Naive thymus-derived CD4-positive, alpha-beta T cell (primary cell): ENCODE results near the gene OR10A6. TPM values are rescaled to one million over a fixed set of nuclear protein-coding genes. Genes with fewer than 3 reads are reported as not detected.
A peak's percentile ranks its signal among the peaks of the same experiment; 100 is the strongest.

Source experiments
- ATAC-seq: fragments of 150-1000 bp; cut with Tn5 transposase; 2 replicates; pipeline ENCODE4 v1.10.0; 2021; ENCODE audit warnings: mild to moderate bottlenecking, moderate library complexity
- CTCF ChIA-PET: fragments of 350-600 bp; sonication (Branson Sonifier 250); formaldehyde crosslinking; loops from one replicate; lab custom pipeline; 2021; ENCODE audit warnings: antibody characterized with exemption; lab: Charles Lee
- POLR2A ChIA-PET: fragments of 350-600 bp; sonication (Branson Sonifier 250); formaldehyde crosslinking; loops from one replicate; lab custom pipeline; 2021; ENCODE audit warnings: antibody characterized with exemption, inconsistent platforms; lab: Charles Lee
- DNase-seq, 9 donors: peaks; one replicate each; pipeline versions ENCODE4 v3.0.0 to v3.0.0-alpha.2; 2020 to 2022; ENCODE audit warnings: mixed read lengths in 1 of 9
- H3K27ac ChIP-seq: one replicate; pipeline ENCODE4 v1.7.0; 2013; ENCODE audit warnings: mild to moderate bottlenecking, low read depth, low read length, moderate library complexity
- H3K27me3 ChIP-seq, 2 donors: one replicate each; pipeline ENCODE4 v1.7.0; 2013; ENCODE audit warnings: low read length in 2 of 2, mild to moderate bottlenecking in 2 of 2, moderate library complexity in 2 of 2; ENCODE audit not compliant: control insufficient read depth in 2 of 2, insufficient read depth in 2 of 2
- H3K36me3 ChIP-seq, 3 experiments: 1 replicate in 2 of 3; 2 replicates in 1 of 3; pipeline ENCODE4 v1.7.0; 2013; ENCODE audit warnings: low read length in 3 of 3, mild to moderate bottlenecking in 3 of 3, moderate library complexity in 1 of 3; ENCODE audit not compliant: insufficient read depth in 3 of 3, control insufficient read depth in 2 of 3
- H3K4me1 ChIP-seq, 2 donors: one replicate each; pipeline ENCODE4 v1.7.0; 2013; ENCODE audit warnings: low read length in 2 of 2, mild to moderate bottlenecking in 2 of 2, moderate library complexity in 1 of 2; ENCODE audit not compliant: control insufficient read depth in 2 of 2, insufficient read depth in 2 of 2
- H3K4me3 ChIP-seq: 2 replicates; pipeline ENCODE4 v1.7.0; 2013; ENCODE audit warnings: mild to moderate bottlenecking, low read length
- H3K9me3 ChIP-seq, 3 experiments: 1 replicate in 2 of 3; 2 replicates in 1 of 3; pipeline ENCODE4 v1.7.0; 2013; ENCODE audit warnings: low read length in 3 of 3; ENCODE audit not compliant: control insufficient read depth in 2 of 3
- H3K27ac Mint-ChIP-seq, 9 donors: one replicate each; pipeline ENCODE4 v1.8.0; 2020 to 2022; ENCODE audit warnings: mixed read lengths in 9 of 9, mild to moderate bottlenecking in 8 of 9, moderate library complexity in 5 of 9, inconsistent platforms in 2 of 9
- H3K27me3 Mint-ChIP-seq, 5 donors: one replicate each; pipeline ENCODE4 v1.8.0; 2021 to 2022; ENCODE audit warnings: mixed read lengths in 5 of 5, mild to moderate bottlenecking in 1 of 5
- H3K36me3 Mint-ChIP-seq, 5 donors: one replicate each; pipeline ENCODE4 v1.8.0; 2020 to 2022; ENCODE audit warnings: mixed read lengths in 5 of 5, mild to moderate bottlenecking in 3 of 5, inconsistent platforms in 1 of 5
- H3K4me1 Mint-ChIP-seq, 7 donors: one replicate each; pipeline ENCODE4 v1.8.0; 2020 to 2022; ENCODE audit warnings: mixed read lengths in 7 of 7, mild to moderate bottlenecking in 3 of 7, inconsistent platforms in 1 of 7
- H3K4me3 Mint-ChIP-seq, 10 donors: one replicate each; pipeline ENCODE4 v1.8.0; 2020 to 2022; ENCODE audit warnings: mild to moderate bottlenecking in 10 of 10, mixed read lengths in 10 of 10, moderate library complexity in 6 of 10, inconsistent platforms in 2 of 10
- H3K9me3 Mint-ChIP-seq, 11 donors: one replicate each; pipeline ENCODE4 v1.8.0; 2020 to 2022; ENCODE audit warnings: mixed read lengths in 11 of 11, mild to moderate bottlenecking in 4 of 11, inconsistent platforms in 1 of 11, moderate library complexity in 1 of 11
- intact Hi-C, 2 donors: fragments of 100-400 bp; cut with micrococcal nuclease; formaldehyde crosslinking; loops; one replicate each; pipeline ENCODE4 v1.15.1; 2023
- polyA plus RNA-seq, 2 donors: library from polyadenylated mRNA; unstranded; fragments of 300-500 nt; fragmentation: Illumina TruSeq; gene quantifications; one replicate each; pipeline ENCODE4 v1.2.3, GENCODE V29; 2021
- total RNA-seq, 6 experiments: library from RNA in 5 of 6; stranded (reverse) in 5 of 6; gene quantifications; 1 replicate in 5 of 6; 2 replicates in 1 of 6; pipeline ENCODE4 v1.2.3 and lab custom pipeline; 2021 to 2026

OR10A6 gene, protein sequence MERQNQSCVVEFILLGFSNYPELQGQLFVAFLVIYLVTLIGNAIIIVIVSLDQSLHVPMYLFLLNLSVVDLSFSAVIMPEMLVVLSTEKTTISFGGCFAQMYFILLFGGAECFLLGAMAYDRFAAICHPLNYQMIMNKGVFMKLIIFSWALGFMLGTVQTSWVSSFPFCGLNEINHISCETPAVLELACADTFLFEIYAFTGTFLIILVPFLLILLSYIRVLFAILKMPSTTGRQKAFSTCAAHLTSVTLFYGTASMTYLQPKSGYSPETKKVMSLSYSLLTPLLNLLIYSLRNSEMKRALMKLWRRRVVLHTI
- total RNA-seq, result not detected
- not detected for polyA plus RNA-seq
- not detected for total RNA-seq (lab: John Stamatoyannopoulos, UW)

DNA sequence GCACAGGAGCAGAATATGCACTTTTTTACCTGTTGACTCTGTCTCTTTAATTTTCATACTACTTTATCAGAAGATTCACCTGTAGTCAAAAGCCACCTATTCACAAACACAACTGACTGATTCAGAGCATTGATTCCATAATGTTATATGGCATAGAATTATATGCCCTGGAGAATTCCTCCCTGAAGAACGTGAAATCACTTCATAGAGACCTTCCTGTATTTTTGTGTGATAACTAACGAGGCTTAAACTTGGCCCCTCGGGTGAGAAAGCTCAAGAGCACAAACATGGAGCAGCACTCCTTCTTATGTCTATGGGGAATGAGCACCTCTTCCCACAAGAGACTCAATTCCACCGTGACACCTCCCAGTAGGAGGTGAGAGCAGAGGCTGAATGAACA is at the start of gene OR10A6:
TSS of gene OR10A6 (minus strand) at position 101 of the 400 bp plus-strand sequence. CDS start 2,606 bp downstream, outside the sequence.
- Histone ChIP-seq H3K36me3 (no peaks in the 10 kb centered on the region), H3K4me1 (no peaks in the 10 kb centered on the region), H3K27ac (no peak within 1 kb of the TSS), H3K4me3 (no peak within 1 kb of the TSS), H3K9me3 (no peaks in the 10 kb centered on the region), H3K27me3 (peaks cover 0 to 4% of the 10 kb centered on the region in 2 donors)
- ChIA-PET POLR2A (no interaction called here), CTCF (no interaction called here)
- Mint-ChIP-seq H3K36me3 (peaks cover 0 to 3% (median 0%) of the 10 kb centered on the region in 5 donors), H3K9me3 (peaks cover 0 to 10% (median 0%) of the 10 kb centered on the region in 11 donors), H3K27ac (no peak within 1 kb of the TSS), H3K4me3 (no peak within 1 kb of the TSS), H3K27me3 (peaks cover 14 to 63% (median 45%) of the 10 kb centered on the region in 5 donors), H3K4me1 (no peaks in the 10 kb centered on the region)
- ATAC-seq (no peak), DNase-seq (no peak)
- intact Hi-C loops, result no loop called here

DNA sequence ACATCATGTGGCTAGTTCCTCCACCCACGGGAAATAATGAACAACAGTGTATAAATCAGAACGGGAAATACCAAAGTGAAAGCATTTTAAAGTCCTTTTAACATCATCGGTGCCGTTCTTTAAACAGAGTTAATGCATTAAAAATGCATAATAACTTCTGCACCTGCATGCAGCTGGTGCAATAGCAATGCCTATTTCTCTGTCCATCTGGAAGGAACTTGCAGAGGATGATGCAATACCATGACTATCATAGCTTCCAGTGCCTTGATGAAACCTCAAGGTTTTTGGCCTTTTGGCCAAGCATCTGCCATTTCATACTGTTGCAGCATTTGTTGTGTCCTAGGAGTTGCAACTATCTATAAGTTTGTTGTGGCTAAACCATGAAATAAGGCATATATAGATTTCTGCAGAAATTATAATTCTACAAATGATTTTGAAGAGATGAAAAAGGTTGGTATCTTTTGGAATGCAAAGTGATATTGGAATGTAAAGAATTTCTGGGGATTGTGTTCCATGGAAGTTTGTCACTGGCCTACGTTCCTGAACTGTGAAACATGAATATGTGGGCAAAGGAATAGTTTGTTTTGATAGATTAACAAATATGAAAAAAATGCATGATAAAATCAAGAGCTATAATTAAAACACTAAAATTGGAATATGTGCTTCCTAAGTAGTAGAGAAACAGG is 46.3 kb upstream of the OR10A6 start:
- no peaks in the 10 kb centered on the region for H3K4me1 Mint-ChIP-seq
- intact Hi-C loops, result no loop called here
- Histone ChIP-seq H3K4me3 (no peak overlapping the region), H3K9me3 (no peaks in the 10 kb centered on the region), H3K36me3 (no peaks in the 10 kb centered on the region), H3K27me3 (no peaks in the 10 kb centered on the region), H3K4me1 (no peaks in the 10 kb centered on the region), H3K27ac (no peak overlapping the region)
- DNase-seq (no peak), ATAC-seq (no peak)
- no peak overlapping the region for H3K27ac Mint-ChIP-seq
- H3K9me3 Mint-ChIP-seq, result no peaks in the 10 kb centered on the region
- H3K27me3 Mint-ChIP-seq, result peaks cover 0 to 4% (median 3%) of the 10 kb centered on the region in 5 donors
- H3K4me3 Mint-ChIP-seq, result no peak overlapping the region
- ChIA-PET CTCF (no interaction called here), POLR2A (interaction anchor here (0.7 to 1.5 kb wide), 2 partner anchors 9 to 232 kb away, joined by 4 to 6 read pairs; partner anchors contain the start of gene EIF3F)
- no peaks in the 10 kb centered on the region for H3K36me3 Mint-ChIP-seq

DNA sequence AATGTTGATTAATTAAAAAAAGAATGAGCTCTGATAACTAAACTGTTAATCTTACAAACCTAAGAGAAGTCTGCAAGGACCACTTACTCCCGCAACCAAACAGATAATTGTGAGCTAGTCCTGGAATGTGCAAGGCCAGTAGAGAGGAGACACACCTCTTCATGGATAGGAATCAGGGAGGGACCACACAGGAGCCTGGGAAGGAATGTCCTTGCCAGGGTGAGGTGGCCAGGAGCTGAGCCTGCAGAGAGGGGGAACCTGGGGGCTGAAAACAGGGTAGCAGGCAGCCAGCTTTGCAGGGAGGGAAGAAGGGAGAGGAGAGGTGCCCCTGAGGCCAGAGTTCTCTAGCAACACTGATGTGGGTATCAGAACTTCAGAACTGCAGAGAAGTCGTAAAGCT is 43.6 kb upstream of the OR10A6 start:
- no peak for ATAC-seq
- H3K4me3 ChIP-seq, result no peak overlapping the region
- H3K27me3 Mint-ChIP-seq, result peaks cover 0 to 11% (median 4%) of the 10 kb centered on the region in 5 donors
- POLR2A ChIA-PET, result no interaction called here
- no peaks in the 10 kb centered on the region for H3K27me3 ChIP-seq
- H3K27ac ChIP-seq, result no peak overlapping the region
- intact Hi-C loops, result no loop called here
- no peaks in the 10 kb centered on the region for H3K4me1 Mint-ChIP-seq
- H3K9me3 Mint-ChIP-seq, result no peaks in the 10 kb centered on the region
- no peak overlapping the region for H3K4me3 Mint-ChIP-seq
- no peaks in the 10 kb centered on the region for H3K4me1 ChIP-seq
- CTCF ChIA-PET, result no interaction called here
- H3K36me3 ChIP-seq, result no peaks in the 10 kb centered on the region
- DNase-seq, result no peak
- no peaks in the 10 kb centered on the region for H3K9me3 ChIP-seq
- no peaks in the 10 kb centered on the region for H3K36me3 Mint-ChIP-seq
- no peak overlapping the region for H3K27ac Mint-ChIP-seq

DNA sequence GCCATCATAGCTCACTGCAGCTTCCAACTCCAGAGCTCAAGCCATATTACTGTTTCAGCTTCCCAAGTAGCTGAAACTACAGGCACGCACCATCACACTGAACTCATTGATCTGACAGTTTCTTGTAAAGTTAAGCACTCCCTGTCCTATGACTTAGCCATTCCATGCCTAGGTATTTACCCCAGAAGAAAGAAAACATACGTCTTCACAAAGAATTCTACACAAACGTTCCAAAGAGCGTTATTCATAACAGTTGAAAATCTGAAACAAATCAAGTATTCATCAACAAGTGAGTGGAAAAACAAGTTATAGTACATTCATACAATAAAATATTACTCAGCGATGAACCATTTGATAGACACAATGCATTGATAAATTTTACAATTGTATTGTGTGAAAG is 41.9 kb upstream of the OR10A6 start:
- ChIA-PET CTCF (no interaction called here), POLR2A (no interaction called here)
- intact Hi-C loops, result no loop called here
- Mint-ChIP-seq H3K4me1 (no peaks in the 10 kb centered on the region), H3K36me3 (no peaks in the 10 kb centered on the region), H3K27me3 (peaks cover 0 to 11% (median 4%) of the 10 kb centered on the region in 5 donors), H3K9me3 (peaks cover 0 to 1% (median 0%) of the 10 kb centered on the region in 11 donors), H3K27ac (no peak overlapping the region), H3K4me3 (no peak overlapping the region)
- H3K4me3 ChIP-seq, result no peak overlapping the region
- H3K9me3 ChIP-seq, result no peaks in the 10 kb centered on the region
- H3K4me1 ChIP-seq, result no peaks in the 10 kb centered on the region
- H3K36me3 ChIP-seq, result no peaks in the 10 kb centered on the region
- ATAC-seq (no peak), DNase-seq (no peak)
- no peaks in the 10 kb centered on the region for H3K27me3 ChIP-seq
- H3K27ac ChIP-seq, result no peak overlapping the region

DNA sequence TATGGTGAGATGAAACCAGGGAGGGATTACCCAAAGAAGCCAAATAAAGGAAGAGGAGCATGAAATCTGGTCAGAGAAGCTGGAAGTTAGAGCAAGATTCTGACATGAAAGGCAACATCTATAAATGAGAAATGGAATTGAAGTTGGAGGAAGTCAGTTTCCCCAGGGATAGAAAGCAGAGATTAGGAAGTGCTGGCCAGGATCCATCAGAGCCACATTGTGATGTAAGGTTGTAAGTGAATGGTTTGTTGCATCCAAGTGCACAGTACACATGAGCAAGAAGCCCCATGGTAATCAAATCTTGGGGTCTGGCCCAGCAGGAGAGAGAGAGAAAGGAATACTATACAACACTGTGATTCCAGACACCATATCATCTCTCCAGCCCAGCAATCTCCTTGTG is 40.8 kb upstream of the OR10A6 start:
- Histone ChIP-seq H3K4me1 (no peaks in the 10 kb centered on the region), H3K36me3 (no peaks in the 10 kb centered on the region), H3K27me3 (no peaks in the 10 kb centered on the region), H3K27ac (no peak overlapping the region), H3K9me3 (no peaks in the 10 kb centered on the region), H3K4me3 (no peak overlapping the region)
- H3K4me1 Mint-ChIP-seq, result no peaks in the 10 kb centered on the region
- DNase-seq (no peak), ATAC-seq (no peak)
- intact Hi-C loops, result no loop called here
- H3K9me3 Mint-ChIP-seq, result peaks cover 0 to 1% (median 0%) of the 10 kb centered on the region in 11 donors
- H3K36me3 Mint-ChIP-seq, result no peaks in the 10 kb centered on the region
- POLR2A ChIA-PET, result no interaction called here
- H3K4me3 Mint-ChIP-seq, result no peak overlapping the region
- CTCF ChIA-PET, result no interaction called here
- no peak overlapping the region for H3K27ac Mint-ChIP-seq
- H3K27me3 Mint-ChIP-seq, result peaks cover 4 to 17% (median 6%) of the 10 kb centered on the region in 5 donors

DNA sequence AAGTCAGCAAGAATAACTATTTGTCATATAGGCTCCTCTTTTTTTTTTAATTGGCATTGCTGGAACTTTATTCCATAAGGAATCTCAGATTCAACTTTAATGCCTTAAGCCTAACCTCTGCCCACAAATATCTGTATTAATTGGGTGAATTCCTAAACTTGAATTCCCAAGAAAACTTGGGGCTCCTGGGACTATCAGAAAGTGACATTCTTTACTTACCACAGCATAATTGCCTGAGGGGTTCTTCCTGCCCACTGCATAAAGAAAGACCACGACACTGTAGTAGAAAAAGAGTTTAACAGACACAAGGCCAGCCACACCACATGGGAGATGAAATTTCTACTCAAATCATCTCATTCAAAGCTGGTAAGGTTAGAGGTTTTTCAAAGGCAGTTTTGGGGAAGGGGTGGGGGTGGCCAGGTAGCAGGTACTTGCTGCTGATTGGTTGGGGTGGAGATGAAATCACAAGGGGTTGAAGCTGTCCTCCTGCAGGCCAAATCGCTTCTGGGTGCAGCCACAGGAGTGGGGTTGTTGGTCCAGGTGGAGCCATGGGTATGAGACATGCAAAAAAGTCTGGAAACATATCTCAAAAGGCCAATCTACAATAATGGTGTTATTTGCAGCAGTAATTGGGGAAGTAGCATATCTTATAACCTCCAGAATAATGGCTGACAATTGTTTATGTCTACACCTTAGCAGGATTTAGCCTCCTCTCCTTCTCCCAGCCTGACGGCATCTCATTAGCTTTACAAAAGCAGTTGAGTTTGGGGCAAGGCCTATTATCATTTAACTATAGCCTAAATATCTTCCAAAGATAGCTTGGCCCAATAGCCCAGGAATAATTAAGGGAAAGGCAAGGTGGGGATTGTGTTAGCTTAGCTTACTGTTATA is 38.9 kb upstream of the OR10A6 start:
- no peaks in the 10 kb centered on the region for H3K9me3 ChIP-seq
- no peak overlapping the region for H3K4me3 Mint-ChIP-seq
- H3K4me1 ChIP-seq, result no peaks in the 10 kb centered on the region
- POLR2A ChIA-PET, result no interaction called here
- H3K27ac Mint-ChIP-seq, result peak overlapping the region in 1 of 9 donors; percentile 32
- no peak for DNase-seq
- no peaks in the 10 kb centered on the region for H3K4me1 Mint-ChIP-seq
- no peak overlapping the region for H3K4me3 ChIP-seq
- peaks cover 0 to 1% (median 0%) of the 10 kb centered on the region in 11 donors for H3K9me3 Mint-ChIP-seq
- no peaks in the 10 kb centered on the region for H3K27me3 ChIP-seq
- no peak for ATAC-seq
- no peak overlapping the region for H3K27ac ChIP-seq
- CTCF ChIA-PET, result no interaction called here
- intact Hi-C loops, result no loop called here
- H3K36me3 ChIP-seq, result no peaks in the 10 kb centered on the region
- H3K36me3 Mint-ChIP-seq, result no peaks in the 10 kb centered on the region
- peaks cover 4 to 18% (median 6%) of the 10 kb centered on the region in 5 donors for H3K27me3 Mint-ChIP-seq
